Fibroblast of mammary gland (primary cell): ENCODE data around the gene ASTN2.

Source experiments
- DNase-seq: peaks from one replicate; pipeline ENCODE4 v3.0.0-alpha.2; 2010; ENCODE audit warnings: low read depth
- H3K4me3 ChIP-seq: 2 replicates; pipeline ENCODE4 v1.5.1; 2011; ENCODE audit warnings: low read depth, mild to moderate bottlenecking, low read length, moderate library complexity; ENCODE audit not compliant: control insufficient read depth
- CTCF ChIP-seq: conservative IDR thresholded peaks from 2 replicates; pipeline ENCODE4 v1.5.1; 2011; ENCODE audit warnings: low read depth, low read length, inconsistent platforms; ENCODE audit not compliant: control insufficient read depth, insufficient read depth

Gene ASTN2

GRCh38 chr9:117341151-117341550, 73.7 kb downstream of the ASTN2 start:
- DNase-seq: no peak
- no peak overlapping the region for H3K4me3 ChIP-seq
- TF ChIP-seq CTCF: no peak

- H3K4me3 ChIP-seq: no peak overlapping the region
- no peak for DNase-seq
- no peak for TF ChIP-seq CTCF
These were observed 74.4 kb downstream of the ASTN2 start for GRCh38 chr9:117340422-117340821.

DNA sequence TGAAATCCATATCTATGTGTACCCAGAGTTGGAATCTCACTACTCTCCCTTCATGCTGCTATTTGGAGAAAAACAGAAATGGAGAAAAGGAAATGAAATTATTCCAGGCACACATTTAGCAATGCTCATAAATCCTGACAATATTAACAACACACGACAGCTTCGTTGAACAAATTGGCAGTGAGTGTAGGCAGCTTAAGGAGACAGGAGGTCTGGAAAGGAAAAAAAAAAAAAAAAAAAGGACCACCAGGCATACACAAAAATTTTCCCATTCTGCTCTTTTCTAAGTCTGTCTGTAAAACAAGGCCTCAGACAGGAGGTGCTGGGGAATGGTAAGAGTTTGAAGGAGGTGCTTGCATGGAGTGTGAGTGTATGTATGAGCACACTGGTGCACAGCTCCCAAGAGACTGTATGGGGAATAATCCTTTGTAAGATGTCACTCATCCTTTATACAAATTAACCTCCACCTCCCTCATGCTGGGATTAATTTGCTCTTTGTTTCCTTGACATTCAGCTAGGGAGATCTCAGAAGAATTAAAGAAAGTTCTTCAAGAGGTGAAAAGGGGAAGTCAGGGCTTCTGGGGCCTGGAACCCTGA, 78.9 kb downstream of the ASTN2 start:
- no peak for DNase-seq
- TF ChIP-seq CTCF: no peak
- no peak overlapping the region for H3K4me3 ChIP-seq

DNA sequence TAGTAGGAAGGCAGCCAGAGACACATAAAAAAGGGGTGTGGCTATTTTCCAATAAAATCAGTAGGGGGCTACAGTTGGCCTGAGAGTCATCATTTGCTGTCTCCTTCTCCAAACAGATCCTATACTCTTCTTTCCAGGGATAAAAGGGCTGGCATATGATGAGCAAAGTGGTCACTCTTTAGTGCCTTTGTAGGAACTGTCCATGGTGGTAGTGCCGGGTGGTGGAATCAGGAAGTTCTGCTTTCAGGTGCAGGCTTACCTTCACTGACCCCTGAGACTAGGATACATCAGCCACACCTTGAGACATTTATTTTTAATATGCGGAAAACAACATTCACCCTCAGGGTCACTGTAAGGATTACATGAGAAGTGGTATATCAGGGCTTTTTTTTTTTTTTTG, 80.8 kb downstream of the ASTN2 start:
- H3K4me3 ChIP-seq: no peak overlapping the region
- no peak for TF ChIP-seq CTCF
- DNase-seq: no peak

- no peak overlapping the region for H3K4me3 ChIP-seq
- no peak for TF ChIP-seq CTCF
- DNase-seq: no peak
These were observed 89.0 kb downstream of the ASTN2 start for GRCh38 chr9:117325831-117326230.

DNA sequence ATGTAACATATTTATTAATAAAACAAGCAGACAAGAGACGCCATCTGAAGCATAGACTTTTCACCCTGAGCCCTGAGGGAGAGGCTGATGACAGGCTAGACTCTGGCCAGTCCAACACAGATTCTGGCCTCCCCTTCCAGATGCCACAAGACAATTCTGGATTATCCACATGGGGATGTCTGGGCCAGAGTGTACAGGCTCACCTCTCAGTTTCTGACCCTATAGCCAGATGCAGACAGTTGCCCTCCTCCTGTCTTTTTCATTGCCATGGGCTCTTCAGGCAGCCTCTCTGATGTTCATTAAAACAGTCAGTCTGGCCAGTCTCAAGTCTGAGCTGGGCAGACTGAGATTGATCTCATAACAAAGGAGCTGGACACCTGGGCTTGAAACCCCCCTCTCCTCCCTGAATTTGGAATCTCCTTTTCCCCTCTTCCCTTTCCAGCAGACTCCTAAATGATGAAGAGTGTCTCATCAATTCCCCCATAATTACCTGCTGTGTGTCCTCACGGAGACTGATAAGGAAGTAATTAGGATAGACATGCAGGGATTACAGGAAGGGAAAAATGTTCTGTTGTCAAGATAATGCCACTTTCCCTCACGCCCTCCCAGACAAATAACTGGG, 89.6 kb downstream of the ASTN2 start:
- TF ChIP-seq CTCF: no peak
- DNase-seq: no peak
- no peak overlapping the region for H3K4me3 ChIP-seq
